GM12865 (cell line): ENCODE measurements around the gene CCL23.

Experiments used
- DNase-seq: peaks from one replicate; pipeline ENCODE4 v3.0.0; 2010; ENCODE audit warnings: low read depth
- H3K4me3 ChIP-seq: 2 replicates; pipeline ENCODE4 v1.5.1; 2011; ENCODE audit warnings: mild to moderate bottlenecking, low read depth, low read length, control low read depth
- CTCF ChIP-seq: IDR thresholded peaks from 2 replicates; pipeline ENCODE4 v1.5.1; 2011; ENCODE audit warnings: low read length, control low read depth, low read depth, inconsistent platforms; ENCODE audit not compliant: insufficient read depth; ENCODE audit errors: missing control alignments

The CCL23 gene

GRCh38 chr17:35982409-35983191 is 35.2 kb downstream of the CCL23 start:
- no peak overlapping the region for H3K4me3 ChIP-seq
- TF ChIP-seq CTCF: no peak
- no peak for DNase-seq

DNA sequence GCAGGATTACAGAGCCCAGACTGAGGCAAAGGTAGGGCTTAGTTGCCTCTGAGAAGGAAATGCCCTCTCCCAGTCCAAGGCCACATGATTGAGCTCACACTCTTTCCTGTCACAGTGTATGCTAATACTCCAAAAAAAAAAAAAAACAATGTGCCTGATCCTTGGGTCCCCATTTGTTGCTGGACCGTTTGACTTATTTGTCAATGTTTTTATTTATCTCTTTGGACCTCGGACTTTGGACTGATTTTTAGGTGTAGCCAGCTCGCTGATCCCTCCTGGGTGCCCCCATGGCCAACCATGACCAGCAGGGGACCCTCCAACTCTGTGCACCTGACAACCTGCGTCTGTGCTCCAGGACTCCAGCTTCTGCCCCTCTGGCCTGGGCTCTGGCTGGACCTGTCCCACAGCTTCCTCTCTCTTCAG is 35.9 kb downstream of the CCL23 start:
- TF ChIP-seq CTCF: peak; percentile 28
- DNase-seq: peak; percentile 29
- H3K4me3 ChIP-seq: no peak overlapping the region

- H3K4me3 ChIP-seq: no peak within 1 kb of the TSS
- no peak for TF ChIP-seq CTCF
- no peak for DNase-seq
These were observed 36.5 kb downstream of the CCL23 start, which contains the start of gene CCL16 for GRCh38 chr17:35981246-35981645. Gene CCL16, minus strand, starts transcription at chr17:35981497. Its CDS starts 77 bp downstream, at chr17:35981420.

DNA sequence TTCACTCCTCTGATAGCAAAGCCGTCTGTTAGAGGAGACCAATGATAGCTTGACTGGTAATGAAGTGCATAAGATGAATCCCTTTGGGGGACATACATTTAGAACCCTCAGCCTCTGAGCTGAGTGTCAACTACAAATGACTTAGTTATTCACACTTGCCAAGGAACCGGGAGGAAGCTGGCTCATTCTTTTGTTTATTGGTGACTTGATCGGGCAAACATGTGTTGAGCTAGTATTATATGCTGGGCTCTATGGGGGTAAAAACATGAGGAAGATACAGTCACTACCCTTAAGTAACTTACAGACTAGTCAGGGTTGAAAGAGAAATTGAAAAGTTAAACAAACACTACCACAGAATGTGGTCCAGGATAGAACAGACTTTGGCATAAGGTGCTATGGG is 39.4 kb downstream of the CCL23 start:
- H3K4me3 ChIP-seq: no peak overlapping the region
- DNase-seq: no peak
- no peak for TF ChIP-seq CTCF

GRCh38 chr17:35977509-35977908 is 40.3 kb downstream of the CCL23 start:
- no peak for TF ChIP-seq CTCF
- peak; percentile 44 for DNase-seq
- H3K4me3 ChIP-seq: no peak overlapping the region

DNA sequence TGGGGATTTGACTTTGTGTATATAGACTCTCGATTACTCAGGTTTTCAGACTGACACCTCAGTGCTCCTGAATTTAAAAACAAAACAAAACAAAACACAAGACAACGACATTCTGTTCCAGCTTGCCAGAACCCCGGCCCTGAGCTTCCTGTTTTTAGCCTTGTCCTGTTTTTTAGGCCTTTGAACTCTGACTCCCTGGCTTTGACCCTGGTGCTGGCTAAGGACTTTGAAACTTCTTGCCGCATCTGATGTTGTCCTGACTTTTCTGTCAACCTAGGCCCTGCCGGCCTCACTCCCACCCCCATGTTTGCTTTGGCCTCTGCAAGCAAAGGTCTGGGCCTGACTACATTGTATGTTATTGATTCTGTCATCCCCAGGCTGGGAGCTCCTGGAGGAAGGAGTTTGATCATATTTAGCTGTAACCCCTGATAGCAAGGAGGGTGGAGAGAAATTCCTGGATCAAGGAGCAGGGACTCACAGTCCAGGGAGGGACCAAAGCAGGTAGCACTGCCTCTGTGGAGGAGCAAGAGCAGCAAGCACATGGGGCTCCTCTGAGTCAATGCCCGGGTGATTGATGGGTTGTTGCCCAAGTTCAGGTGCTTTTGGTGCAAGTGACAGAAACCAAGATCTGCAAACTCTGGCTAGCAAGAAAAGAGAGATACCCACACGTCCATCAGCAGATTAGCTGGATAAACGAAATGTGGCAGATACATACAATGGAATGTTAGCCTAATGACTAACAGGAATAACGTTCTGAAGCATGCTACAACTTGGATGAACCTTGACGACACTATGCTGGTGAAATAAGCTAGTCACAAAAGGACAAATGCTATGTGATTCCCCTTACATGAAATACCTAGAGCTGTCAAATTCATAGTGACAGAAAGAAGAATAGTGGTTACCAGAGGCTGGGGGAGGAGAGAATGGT is 44.2 kb downstream of the CCL23 start:
- no peak for TF ChIP-seq CTCF
- DNase-seq: no peak
- H3K4me3 ChIP-seq: no peak overlapping the region
